HG03196 (cell line): ENCODE data around the gene YTHDF2.

Experiments used
- ATAC-seq: cut with Tn5 transposase; IDR thresholded peaks from one replicate; pipeline ENCODE4 v1.9.1; 2021; ENCODE audit not compliant: unreplicated experiment

The YTHDF2 gene

DNA sequence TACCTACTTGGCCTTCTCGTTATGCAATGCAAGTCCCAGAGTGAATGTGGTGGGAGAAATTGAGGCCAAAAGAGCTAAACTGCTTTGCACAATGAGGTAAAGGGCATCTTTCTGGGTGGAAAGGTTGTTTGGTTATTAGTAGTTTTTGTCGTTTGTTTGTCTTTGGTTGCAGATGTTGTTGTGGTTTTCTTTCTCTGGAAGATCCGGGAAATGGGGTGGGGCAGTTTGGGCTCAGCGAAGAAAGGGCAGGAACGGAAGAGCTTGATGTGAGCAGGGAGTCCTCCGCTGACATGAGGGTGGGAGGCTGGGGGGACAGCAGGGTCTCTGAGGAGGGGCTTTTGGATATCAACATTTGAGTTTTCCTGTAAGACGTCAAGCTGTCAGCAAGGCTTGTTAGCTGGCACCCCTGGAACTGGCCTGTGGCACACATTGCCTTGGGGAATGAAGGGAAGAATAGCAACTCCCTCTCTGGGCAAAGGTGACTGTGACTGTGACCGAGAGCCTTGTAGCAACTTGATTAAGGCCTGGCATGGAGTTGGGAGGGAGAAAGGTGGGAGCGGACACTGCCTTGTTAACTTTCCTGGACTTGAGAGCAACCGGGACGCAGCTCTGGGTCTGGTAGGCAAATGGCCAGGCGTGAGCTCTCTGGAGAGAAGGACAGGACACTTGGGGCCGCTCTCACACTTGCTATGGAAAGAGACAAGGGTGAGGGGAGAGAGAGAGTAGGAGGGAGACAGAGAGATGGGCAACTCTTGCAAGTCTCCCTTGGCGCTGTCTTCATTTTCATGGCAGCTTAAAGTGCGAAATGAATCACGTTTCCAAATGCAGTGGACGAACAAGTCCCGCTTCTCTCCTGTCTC, 59.8 kb downstream of the YTHDF2 start:
- ATAC-seq: no peak

DNA sequence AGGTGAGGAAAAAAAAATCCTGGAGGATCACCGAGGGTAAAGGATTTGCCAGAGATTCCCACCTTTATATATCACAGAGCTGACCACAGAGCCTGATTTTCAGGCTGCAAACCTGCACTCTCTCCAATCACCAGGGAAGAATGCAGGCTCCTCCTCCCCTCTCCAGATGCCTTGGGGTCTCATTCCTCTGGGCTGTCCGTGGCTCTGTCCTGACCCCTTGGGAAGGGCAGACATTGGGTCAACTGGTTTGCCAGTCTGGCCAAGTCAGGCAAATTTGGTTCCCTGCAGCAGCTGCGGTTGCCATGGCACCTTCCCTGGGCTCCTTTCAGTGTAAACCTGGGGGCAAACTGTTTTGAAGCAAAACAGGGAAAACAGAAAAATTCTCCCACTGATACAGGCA, 63.6 kb downstream of the YTHDF2 start:
- ATAC-seq: no peak

DNA sequence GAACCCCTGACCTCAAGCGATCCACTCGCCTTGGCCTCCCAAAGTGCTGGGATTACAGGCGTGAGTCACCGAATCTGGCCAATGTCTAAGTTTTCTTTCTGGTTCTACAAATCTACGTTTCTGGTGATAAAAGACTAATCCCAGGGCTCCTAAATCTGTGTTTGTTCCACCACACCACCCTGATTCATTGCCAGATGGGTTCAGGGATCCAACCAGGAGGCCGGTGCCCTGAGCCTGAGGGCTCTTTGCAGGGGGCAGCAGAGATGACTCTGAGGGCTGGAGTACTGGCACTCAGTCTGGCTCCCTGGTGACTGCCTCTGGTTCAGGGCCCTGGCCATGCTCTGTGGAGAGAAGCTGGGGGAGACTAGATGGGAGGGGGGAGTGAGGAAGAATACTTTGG, 64.7 kb downstream of the YTHDF2 start:
- no peak for ATAC-seq

DNA sequence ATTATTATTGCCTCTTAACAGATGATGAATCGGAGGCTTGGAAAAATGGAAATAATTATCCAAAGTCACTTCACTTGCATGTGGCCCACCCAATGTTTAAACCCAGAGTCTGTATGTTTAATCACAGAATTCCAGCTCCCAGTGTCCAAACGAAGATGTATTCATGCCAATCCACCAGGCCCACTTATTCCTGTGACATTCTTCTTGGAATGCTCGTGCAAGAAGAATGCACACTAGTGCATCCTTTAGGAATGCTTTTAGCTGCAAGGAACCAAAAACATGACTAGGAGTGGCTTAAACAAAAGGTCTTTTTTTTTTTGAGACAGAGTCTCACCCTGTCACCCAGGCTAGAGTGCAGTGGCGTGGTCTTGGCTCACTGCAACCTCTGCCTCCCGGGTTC, 66.3 kb downstream of the YTHDF2 start:
- no peak for ATAC-seq

DNA sequence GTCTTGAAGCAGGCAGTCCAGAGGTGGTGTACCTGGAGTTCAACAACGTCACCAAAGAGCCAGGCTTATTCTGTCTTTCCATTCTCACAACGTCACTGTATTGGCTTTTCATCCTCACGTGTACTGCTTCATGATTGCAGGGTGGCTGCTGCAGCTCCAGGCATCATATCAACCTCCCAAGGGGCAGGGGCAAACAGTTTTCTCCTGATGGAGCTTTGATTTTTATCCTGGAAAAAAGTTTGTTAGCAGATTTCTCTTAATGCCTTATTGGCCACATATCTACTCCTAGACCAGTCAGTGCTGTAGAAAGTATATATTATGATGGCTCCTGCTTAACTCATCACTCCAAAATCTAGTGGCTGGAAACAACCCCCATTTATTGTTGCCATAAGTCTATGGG, 66.9 kb downstream of the YTHDF2 start:
- no peak for ATAC-seq

DNA sequence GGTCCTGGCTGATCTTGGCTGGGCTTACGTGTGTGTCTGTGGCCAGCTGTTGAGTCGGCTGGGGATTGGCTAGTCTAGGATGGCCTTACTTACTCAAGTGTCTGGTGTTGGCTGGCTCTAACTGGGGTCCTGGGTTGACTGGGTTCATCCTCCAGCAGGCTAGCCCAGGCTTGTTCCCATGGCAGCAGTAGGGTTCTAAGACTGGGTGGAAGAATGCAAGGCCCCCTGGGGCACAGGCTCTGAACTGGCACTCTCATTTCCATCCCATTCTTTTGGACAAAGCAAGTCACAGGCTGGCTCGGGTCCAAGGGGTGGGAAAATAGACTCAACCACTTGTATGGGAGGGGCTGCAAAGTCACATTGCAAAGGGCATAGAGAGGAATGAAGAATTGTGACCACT, 67.3 kb downstream of the YTHDF2 start:
- ATAC-seq: no peak

DNA sequence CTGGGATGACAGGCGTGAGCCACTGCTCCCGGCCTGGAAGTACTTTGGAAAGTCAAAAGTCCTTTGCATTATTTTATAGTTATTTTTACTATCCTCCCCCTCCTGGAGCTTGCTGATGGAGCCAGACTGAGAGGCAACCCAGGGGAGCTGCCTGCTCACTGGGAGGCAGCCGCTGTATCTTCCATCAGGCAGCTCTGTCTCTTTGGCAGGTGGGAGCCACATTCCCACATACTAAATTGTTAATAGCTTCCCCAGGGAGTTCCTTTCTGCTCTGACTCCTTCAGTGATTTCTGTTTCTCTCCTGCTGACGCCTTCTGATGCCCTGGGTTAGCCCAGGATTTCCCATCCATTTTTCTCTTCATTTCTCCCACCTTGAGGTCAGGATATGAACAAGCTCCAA, 70.3 kb downstream of the YTHDF2 start:
- no peak for ATAC-seq

DNA sequence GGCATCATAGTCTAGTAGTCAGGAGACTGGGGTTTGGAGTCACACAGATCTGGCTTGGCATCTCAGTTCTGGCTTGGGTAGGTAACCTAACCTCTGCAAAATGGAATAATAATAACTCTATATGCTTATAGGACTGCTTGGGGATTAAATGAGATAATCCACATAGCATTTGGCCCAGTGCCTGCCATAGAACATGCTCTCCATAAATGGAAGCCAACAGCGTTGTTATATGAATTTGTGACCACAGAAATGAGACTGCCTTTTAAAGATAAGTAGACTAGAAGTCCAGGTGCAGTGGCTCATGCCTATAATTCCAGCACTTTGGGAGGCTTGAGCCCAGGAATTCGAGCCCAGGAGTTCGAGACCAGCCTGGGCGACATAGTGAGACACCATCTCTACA, 71.2 kb downstream of the YTHDF2 start:
- no peak for ATAC-seq

DNA sequence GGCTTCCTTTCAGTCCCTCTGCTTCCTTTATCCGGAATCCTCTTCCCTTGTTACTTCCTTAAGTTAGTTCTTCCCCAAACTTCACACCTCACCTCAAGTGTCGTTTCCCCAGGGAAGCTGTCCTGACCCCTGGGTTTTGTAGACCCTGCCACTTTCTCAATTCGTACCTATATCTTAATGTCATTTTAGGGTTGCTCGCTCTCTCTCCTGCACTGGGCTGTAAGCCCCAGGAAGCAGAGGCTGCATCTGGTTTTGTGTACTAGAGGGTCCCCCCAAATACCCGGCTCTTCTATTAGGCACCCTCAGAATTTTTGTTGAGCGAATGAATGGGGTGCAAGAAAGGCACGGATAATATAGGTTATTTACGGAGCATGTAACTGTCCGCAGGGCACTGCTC, 74.6 kb downstream of the YTHDF2 start:
- no peak for ATAC-seq

DNA sequence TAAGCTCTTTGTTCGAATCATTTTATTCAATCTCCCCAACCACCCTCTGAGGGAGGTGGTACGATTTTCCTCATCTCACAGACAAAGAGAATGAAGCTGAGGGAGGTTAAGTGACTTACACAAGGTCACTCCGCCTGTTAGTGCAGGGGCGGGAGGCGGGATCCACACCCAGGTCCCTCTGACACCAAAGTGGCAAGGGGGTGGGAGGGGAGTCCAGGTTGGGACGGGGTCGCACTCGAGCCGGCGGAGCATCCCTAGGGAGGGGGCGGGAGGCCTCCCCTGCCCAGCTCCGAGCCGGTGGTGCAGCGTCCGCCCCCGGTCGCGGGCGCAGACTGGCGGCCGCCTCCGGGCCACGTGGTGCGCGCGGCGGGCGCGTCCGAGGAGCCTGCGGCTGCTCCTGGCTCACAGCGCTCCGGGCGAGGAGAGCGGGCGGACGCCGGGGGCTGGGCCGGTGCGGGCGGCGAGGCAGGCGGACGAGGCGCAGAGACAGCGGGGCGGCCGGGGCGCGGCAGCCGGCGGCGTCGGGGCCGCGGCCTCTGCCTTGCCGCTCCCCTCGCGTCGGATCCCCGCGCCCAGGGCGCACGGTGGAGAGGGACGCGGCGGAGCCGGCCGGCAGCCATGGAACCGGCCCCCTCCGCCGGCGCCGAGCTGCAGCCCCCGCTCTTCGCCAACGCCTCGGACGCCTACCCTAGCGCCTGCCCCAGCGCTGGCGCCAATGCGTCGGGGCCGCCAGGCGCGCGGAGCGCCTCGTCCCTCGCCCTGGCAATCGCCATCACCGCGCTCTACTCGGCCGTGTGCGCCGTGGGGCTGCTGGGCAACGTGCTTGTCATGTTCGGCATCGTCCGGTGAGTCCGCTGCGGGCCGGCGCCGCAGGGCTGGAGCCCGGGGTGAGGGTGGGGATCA, 75.3 kb downstream of the YTHDF2 start, which contains the start of gene OPRD1:
TSS of gene OPRD1 (plus strand) at position 405 of the 903 bp plus-strand sequence. CDS start at position 619, 214 bp downstream.
- ATAC-seq: no peak

DNA sequence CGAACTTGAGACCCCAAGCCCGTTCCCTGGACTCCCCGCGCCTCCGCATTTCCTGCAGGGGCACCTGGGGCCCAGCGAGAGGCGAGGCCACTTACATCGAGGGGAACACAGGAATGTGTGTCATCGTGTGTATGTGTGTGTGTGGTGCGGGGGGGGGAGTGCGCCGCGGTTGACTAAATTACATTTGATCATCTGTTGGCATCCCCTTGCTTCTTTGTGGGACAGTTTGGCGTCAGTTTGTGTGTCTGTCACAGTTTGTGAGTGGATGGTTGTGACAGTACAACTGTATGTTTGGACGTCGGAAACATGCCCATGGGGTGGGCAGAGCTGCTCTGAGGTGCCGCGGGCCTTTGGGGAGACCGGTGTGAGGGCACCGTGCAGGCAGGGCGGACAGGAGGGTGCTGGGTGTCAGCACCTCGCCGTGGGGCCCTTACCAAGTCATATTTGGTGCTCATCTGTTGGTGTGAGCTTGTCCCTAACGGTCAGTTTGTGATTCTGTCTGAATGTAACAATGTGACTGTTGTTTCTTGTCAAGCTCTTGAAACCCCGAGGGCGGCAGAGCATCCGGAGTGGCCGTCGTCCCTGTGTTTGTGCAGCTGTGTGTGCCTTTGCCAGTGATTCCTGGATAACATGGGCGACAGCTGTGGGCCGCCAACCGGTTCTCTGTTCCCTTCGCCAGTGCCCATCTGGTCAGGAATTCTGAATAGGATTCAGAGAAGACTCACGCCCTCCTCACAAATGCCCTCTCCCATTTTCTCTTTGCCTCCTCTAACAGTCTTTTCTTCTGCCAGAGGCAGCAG, 76.1 kb downstream of the YTHDF2 start:
- ATAC-seq: no peak

DNA sequence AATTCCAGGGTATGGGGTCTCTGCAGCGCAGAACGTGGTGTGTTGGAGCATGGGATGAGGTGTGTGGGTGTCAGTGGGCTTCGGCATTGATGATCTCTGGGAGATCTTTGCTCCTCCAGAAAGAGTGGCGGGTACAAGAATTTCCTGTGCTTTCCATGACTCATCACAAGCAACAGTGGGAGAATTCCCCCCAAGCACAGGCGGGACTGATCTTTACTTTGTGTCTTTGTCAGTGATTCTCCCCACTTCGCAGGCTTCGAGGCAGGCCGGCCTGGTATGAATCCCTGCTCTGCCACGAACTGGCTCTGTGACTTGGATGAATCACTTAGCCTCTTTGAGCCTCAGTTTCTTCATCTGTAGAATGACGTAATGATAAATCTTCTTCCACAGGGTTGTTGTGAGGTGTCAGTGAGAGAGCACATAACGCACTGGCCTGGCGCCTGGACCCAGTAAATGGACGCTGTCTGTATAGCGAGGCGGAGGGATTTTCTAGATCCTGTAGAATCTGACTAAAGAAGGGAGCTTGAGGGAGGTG, 77.3 kb downstream of the YTHDF2 start:
- ATAC-seq: no peak

DNA sequence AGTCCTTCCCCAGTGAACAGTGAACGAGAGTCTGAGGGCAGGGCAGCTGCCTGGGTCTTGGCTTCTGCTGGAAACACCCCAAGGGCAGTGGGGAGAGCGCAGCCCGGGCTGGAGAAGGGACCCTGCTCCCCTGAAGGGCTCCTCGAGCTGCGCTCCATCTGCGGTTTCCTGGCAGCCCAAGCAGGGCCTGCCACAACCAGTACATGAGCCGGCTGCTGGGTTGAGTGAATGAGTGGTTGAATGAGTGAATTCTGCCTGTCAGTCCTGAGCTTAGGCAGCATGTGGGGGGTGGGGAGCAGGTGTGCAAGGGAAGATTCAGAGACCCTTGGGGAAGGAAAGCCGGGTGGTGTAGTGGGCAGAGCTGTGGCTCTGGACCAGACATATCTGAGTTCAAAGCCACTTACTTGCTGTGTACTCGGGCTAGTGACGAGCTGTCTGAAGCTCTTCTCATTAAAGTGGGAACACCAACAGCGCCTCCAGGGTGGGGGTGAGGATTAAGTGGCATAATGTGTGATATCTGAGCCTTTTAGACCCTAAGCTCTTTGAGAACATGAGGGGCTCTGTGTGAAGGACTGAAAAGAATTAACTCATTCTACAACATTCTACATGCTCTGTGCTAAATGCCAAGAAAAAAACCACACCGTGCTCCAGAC, 78.9 kb downstream of the YTHDF2 start:
- ATAC-seq: no peak

DNA sequence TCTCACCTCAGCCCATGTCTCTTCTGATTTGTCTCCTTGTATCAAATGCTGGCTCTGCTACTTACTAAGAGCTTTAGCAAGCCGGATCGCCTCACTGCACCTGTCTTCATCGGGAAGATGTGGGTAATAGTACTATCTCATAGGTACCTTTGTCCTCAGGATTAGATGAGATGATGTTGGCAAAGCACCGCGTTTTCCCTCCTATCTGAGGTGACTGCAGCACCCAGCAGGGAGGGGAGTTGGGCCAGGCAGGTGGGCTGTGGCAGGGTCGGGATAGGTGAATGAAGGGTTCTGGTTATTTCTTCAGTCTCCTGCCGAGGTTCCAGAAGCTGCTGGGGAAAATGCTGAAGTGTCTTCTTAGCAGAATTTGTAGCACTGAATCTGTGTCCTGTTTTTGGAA, 80.4 kb downstream of the YTHDF2 start:
- ATAC-seq: no peak

DNA sequence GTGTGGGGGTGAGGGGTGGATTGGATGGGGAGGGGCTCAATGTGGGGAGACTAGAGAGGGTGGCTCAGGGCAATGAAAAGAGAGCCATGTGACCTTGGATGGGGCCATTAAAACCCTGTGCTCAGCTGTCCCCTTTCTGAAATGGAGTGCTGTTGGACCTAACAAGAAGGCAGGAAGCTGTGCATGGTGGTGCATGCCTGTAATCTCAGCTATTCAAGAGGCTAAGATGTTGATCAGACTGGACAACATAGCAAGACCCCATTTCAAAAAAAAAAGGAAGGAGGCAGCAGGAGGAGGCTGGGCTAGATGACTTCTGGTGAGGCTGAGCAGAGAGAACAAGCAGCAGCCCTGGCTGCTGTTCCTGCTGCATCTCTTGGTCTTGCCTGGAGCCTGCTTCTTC, 82.3 kb downstream of the YTHDF2 start:
- no peak for ATAC-seq
